Measurements from ENCODE around the gene PDE7B. TPM values are rescaled to one million over a fixed set of nuclear protein-coding genes. Genes with fewer than 3 reads are reported as not detected.

The PDE7B gene
- total and polyA plus RNA-seq, 2 of the 13 experiments (the other 11 are each of a cell fraction or from before 2014, with no cell fraction given), result not detected

DNA sequence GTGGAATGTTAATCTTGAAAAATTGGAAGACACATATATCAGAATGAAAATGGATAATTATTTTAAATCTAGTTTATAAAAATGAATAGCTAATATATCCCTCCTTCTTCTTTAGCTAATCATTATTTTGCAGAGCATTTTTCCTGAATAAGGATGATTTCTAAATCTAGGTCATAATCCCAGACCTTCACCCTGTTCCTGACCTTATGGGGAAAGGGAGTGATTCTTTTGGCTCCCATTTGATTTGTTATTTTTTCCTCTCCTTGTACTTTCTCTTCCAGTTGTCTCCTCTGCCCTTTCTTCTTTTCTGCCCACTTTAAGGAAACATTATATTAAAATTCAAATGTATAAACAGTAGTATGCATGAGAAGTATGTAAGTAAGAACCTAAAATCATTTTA, 208.6 kb downstream of the PDE7B start:
- Histone ChIP-seq H2AFZ (ENCODE audit: low read length) (no peak overlapping the region), H3K27ac (ENCODE audit: extremely low read length, insufficient read depth, low read length) (no peak overlapping the region), H3K79me2 (ENCODE audit: insufficient read depth, low read length) (no peaks in the 10 kb centered on the region), H3K4me3 (replicated peaks in 1 of 3; ENCODE audit: insufficient read depth in 1 of 3, low read depth in 2 of 3, low read length in 3 of 3) (no peak overlapping the region), H3K9ac (ENCODE audit: insufficient read depth, low read depth, low read length) (no peak overlapping the region), H4K20me1 (ENCODE audit: insufficient read depth, low read length) (no peaks in the 10 kb centered on the region), H3K4me1 (ENCODE audit: insufficient read depth, low read length) (no peaks in the 10 kb centered on the region), H3K27me3 (ENCODE audit: control insufficient read depth in 1 of 2, insufficient read depth in 2 of 2, low read length in 2 of 2) (no peaks in the 10 kb centered on the region), H3K4me2 (ENCODE audit: low read depth, low read length) (no peak overlapping the region), H3K36me3 (replicated peaks in 1 of 2; ENCODE audit: control insufficient read depth in 1 of 2, insufficient read depth in 2 of 2, low read length in 2 of 2) (no peaks in the 10 kb centered on the region), H3K9me3 (ENCODE audit: low read length) (no peaks in the 10 kb centered on the region)
- no TSS peak for BruUV-seq (replicated peaks)
- POLR2A ChIA-PET, result no interaction called here
- DNase-seq (ENCODE audit: low spot score) (no peak), FAIRE-seq (no peak), ATAC-seq (no peak)
- in situ Hi-C loops (cut with HindIII; ENCODE audit: extremely low pct_ligation_motif_present, low pct_unique_long_range_greater_than_20kb) (no loop called here), intact Hi-C loops (cut with micrococcal nuclease; ENCODE audit: unreplicated experiment) (no loop called here)
- TF ChIP-seq STAT5B (CRISPR knock-in tag; IDR thresholded peaks at IDR 0.05) (no peak), ZNF274 (CRISPR knock-in tag; IDR thresholded peaks at IDR 0.05) (no peak), ZEB1 (IDR thresholded peaks at IDR 0.05; ENCODE audit: insufficient replicate concordance, low read depth) (no peak), ZNF17 (CRISPR knock-in tag; IDR thresholded peaks at IDR 0.05) (no peak)
- TF ChIP-seq, protein P1, sequence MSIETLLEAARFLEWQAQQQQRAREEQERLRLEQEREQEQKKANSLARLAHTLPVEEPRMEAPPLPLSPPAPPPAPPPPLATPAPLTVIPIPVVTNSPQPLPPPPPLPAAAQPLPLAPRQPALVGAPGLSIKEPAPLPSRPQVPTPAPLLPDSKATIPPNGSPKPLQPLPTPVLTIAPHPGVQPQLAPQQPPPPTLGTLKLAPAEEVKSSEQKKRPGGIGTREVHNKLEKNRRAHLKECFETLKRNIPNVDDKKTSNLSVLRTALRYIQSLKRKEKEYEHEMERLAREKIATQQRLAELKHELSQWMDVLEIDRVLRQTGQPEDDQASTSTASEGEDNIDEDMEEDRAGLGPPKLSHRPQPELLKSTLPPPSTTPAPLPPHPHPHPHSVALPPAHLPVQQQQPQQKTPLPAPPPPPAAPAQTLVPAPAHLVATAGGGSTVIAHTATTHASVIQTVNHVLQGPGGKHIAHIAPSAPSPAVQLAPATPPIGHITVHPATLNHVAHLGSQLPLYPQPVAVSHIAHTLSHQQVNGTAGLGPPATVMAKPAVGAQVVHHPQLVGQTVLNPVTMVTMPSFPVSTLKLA (IDR thresholded peaks at IDR 0.05), result no peak
- CTCF ChIA-PET (ENCODE audit: low intra/inter-chr PET ratio, low total read pairs), result no interaction called here

DNA sequence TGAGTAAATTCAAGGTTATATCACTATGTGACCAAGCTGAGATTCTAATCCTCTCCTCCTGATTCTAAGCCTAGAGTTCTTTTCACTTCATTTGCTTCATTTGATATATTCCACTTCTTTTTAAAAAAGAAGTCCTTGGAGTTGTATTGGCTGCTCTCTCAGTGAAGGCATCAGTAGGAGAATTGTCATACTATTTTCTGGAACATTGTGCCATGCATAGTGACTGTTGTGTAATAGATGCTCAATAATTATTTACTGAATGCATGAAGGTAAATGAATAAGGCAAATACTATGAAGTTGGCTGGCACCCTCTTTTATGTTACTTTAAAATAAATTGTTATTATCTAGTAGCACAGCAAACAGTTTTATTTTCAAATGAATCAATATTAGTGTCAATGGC, 209.3 kb downstream of the PDE7B start:
- CTCF ChIA-PET (ENCODE audit: low intra/inter-chr PET ratio, low total read pairs), result no interaction called here
- BruUV-seq (replicated peaks), result no TSS peak
- intact Hi-C loops (cut with micrococcal nuclease; ENCODE audit: unreplicated experiment), result no loop called here
- TF ChIP-seq MATR3 (CRISPR knock-in tag; IDR thresholded peaks at IDR 0.05) (no peak), SSRP1 (CRISPR knock-in tag; IDR thresholded peaks at IDR 0.05) (no peak), SNAPC2 (CRISPR knock-in tag; IDR thresholded peaks at IDR 0.05) (no peak), KAT8 (CRISPR knock-in tag; IDR thresholded peaks at IDR 0.05) (no peak)
- TF ChIP-seq, protein P2, sequence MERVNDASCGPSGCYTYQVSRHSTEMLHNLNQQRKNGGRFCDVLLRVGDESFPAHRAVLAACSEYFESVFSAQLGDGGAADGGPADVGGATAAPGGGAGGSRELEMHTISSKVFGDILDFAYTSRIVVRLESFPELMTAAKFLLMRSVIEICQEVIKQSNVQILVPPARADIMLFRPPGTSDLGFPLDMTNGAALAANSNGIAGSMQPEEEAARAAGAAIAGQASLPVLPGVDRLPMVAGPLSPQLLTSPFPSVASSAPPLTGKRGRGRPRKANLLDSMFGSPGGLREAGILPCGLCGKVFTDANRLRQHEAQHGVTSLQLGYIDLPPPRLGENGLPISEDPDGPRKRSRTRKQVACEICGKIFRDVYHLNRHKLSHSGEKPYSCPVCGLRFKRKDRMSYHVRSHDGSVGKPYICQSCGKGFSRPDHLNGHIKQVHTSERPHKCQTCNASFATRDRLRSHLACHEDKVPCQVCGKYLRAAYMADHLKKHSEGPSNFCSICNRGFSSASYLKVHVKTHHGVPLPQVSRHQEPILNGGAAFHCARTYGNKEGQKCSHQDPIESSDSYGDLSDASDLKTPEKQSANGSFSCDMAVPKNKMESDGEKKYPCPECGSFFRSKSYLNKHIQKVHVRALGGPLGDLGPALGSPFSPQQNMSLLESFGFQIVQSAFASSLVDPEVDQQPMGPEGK (CRISPR knock-in tag; IDR thresholded peaks at IDR 0.05), result no peak

More for the DNA sequence above, 209.3 kb downstream of the PDE7B start:
- H3K79me2 ChIP-seq (ENCODE audit: insufficient read depth, low read length), result no peaks in the 10 kb centered on the region
- H3K4me2 ChIP-seq (ENCODE audit: low read depth, low read length), result no peak overlapping the region
- FAIRE-seq (no peak), DNase-seq (ENCODE audit: low spot score) (no peak), ATAC-seq (no peak)
- H3K4me3 ChIP-seq (replicated peaks in 1 of 3; ENCODE audit: insufficient read depth in 1 of 3, low read depth in 2 of 3, low read length in 3 of 3), result no peak overlapping the region
- no peak overlapping the region for H3K9ac ChIP-seq (ENCODE audit: insufficient read depth, low read depth, low read length)
- no peaks in the 10 kb centered on the region for H4K20me1 ChIP-seq (ENCODE audit: insufficient read depth, low read length)
- H3K27me3 ChIP-seq (ENCODE audit: control insufficient read depth in 1 of 2, insufficient read depth in 2 of 2, low read length in 2 of 2), result no peaks in the 10 kb centered on the region
- H3K9me3 ChIP-seq (ENCODE audit: low read length), result no peaks in the 10 kb centered on the region
- H3K36me3 ChIP-seq (replicated peaks in 1 of 2; ENCODE audit: control insufficient read depth in 1 of 2, insufficient read depth in 2 of 2, low read length in 2 of 2), result no peaks in the 10 kb centered on the region
- no peaks in the 10 kb centered on the region for H3K4me1 ChIP-seq (ENCODE audit: insufficient read depth, low read length)
- H3K27ac ChIP-seq (ENCODE audit: extremely low read length, insufficient read depth, low read length), result no peak overlapping the region
- no peak overlapping the region for H2AFZ ChIP-seq (ENCODE audit: low read length)
- in situ Hi-C loops (cut with HindIII; ENCODE audit: extremely low pct_ligation_motif_present, low pct_unique_long_range_greater_than_20kb), result no loop called here
- POLR2A ChIA-PET, result no interaction called here
